MM.1S (cell line): ENCODE data around the gene TPCN1.

ENCODE experiments used
- DNase-seq: peaks from one replicate; pipeline ENCODE4 v3.0.0-alpha.2; 2015
- H2AFZ ChIP-seq: fragments of 300-600 bp; sonication (generic); 2 replicates; pipeline ENCODE4 v1.6.0; 2016; ENCODE audit warnings: antibody characterized with exemption, low read length
- H3F3A ChIP-seq: fragments of 300-600 bp; sonication (generic); 2 replicates; pipeline ENCODE4 v1.6.1; 2016; ENCODE audit warnings: mild to moderate bottlenecking, antibody characterized with exemption, low read length, moderate library complexity, mixed read lengths; ENCODE audit not compliant: insufficient read depth
- H3K27ac ChIP-seq: fragments of 300-600 bp; sonication (generic); 2 replicates; pipeline ENCODE4 v1.5.1; 2016; ENCODE audit warnings: mild to moderate bottlenecking, low read length
- H3K27me3 ChIP-seq: fragments of 300-600 bp; sonication (generic); replicated peaks from 2 replicates; pipeline ENCODE4 v1.6.0; 2016; ENCODE audit warnings: low read length; ENCODE audit not compliant: insufficient read depth
- H3K36me3 ChIP-seq: fragments of 300-600 bp; sonication (generic); replicated peaks from 2 replicates; pipeline ENCODE4 v1.6.1; 2016; ENCODE audit warnings: mild to moderate bottlenecking, low read length, mixed read lengths; ENCODE audit not compliant: insufficient read depth
- H3K4me1 ChIP-seq: fragments of 300-600 bp; sonication (generic); 2 replicates; pipeline ENCODE4 v1.6.1; 2016; ENCODE audit warnings: low read length, mixed read lengths
- H3K4me2 ChIP-seq: fragments of 300-600 bp; sonication (generic); 2 replicates; pipeline ENCODE4 v1.6.0; 2016; ENCODE audit warnings: low read depth, low read length
- H3K4me3 ChIP-seq: fragments of 300-600 bp; sonication (generic); 2 replicates; pipeline ENCODE4 v1.5.1; 2016; ENCODE audit warnings: low read length, mixed read lengths
- H3K79me2 ChIP-seq: fragments of 300-600 bp; sonication (generic); 2 replicates; pipeline ENCODE4 v1.6.1; 2016; ENCODE audit warnings: mixed run types, low read length, mixed read lengths
- H3K9ac ChIP-seq: fragments of 300-600 bp; sonication (generic); 2 replicates; pipeline ENCODE4 v1.6.1; 2016; ENCODE audit warnings: low read length, mixed read lengths
- H3K9me2 ChIP-seq: fragments of 300-600 bp; sonication (generic); replicated peaks from 2 replicates; pipeline ENCODE4 v1.6.1; 2016; ENCODE audit warnings: mild to moderate bottlenecking, low read length, mixed read lengths; ENCODE audit not compliant: insufficient read depth
- H3K9me3 ChIP-seq: fragments of 300-600 bp; sonication (generic); replicated peaks from 2 replicates; pipeline ENCODE4 v1.6.1; 2016; ENCODE audit warnings: mild to moderate bottlenecking, low read length, mixed read lengths; ENCODE audit not compliant: insufficient read depth
- H4K20me1 ChIP-seq: fragments of 300-600 bp; sonication (generic); 2 replicates; pipeline ENCODE4 v1.6.1; 2016; ENCODE audit warnings: mild to moderate bottlenecking, low read length, moderate library complexity, mixed read lengths; ENCODE audit not compliant: insufficient read depth
- CTCF ChIP-seq: fragments of 300-600 bp; sonication (generic); IDR thresholded peaks from 2 replicates; pipeline ENCODE4 v1.5.1; 2016; ENCODE audit warnings: antibody characterized with exemption, low read length, mixed read lengths
- EZH2 ChIP-seq: fragments of 300-600 bp; sonication (generic); optimal IDR thresholded peaks from 2 replicates; pipeline ENCODE3; 2017; ENCODE audit warnings: low read depth, mild to moderate bottlenecking, antibody characterized with exemption, low read length, mixed read lengths
- EZH2phosphoT487 ChIP-seq: fragments of 300-600 bp; sonication (generic); IDR thresholded peaks from 2 replicates; pipeline ENCODE4 v1.6.1; 2018; ENCODE audit warnings: antibody characterized with exemption, low read length

Gene TPCN1

GRCh38 chr12:113332688-113333417, 111.6 kb downstream of the TPCN1 start:
- H3F3A ChIP-seq, result no peaks in the 10 kb centered on the region
- H3K4me3 ChIP-seq, result no peak overlapping the region
- DNase-seq, result no peak
- H4K20me1 ChIP-seq, result no peaks in the 10 kb centered on the region
- no peaks in the 10 kb centered on the region for H3K36me3 ChIP-seq
- H3K9me3 ChIP-seq, result no peaks in the 10 kb centered on the region
- no peaks in the 10 kb centered on the region for H3K79me2 ChIP-seq
- no peak overlapping the region for H2AFZ ChIP-seq
- H3K4me1 ChIP-seq, result no peaks in the 10 kb centered on the region
- H3K9me2 ChIP-seq, result no peaks in the 10 kb centered on the region
- H3K27me3 ChIP-seq, result no peaks in the 10 kb centered on the region
- no peak overlapping the region for H3K4me2 ChIP-seq
- no peak for TF ChIP-seq EZH2phosphoT487
- no peak for TF ChIP-seq CTCF
- no peak for TF ChIP-seq EZH2
- H3K27ac ChIP-seq, result no peak overlapping the region
- no peak overlapping the region for H3K9ac ChIP-seq

GRCh38 chr12:113333418-113333750, 112.1 kb downstream of the TPCN1 start:
- Histone ChIP-seq H2AFZ (no peak overlapping the region), H3K4me2 (no peak overlapping the region), H3K27ac (no peak overlapping the region)

GRCh38 chr12:113333877-113334785, 112.9 kb downstream of the TPCN1 start:
- Histone ChIP-seq H3K27ac (no peak overlapping the region), H3K36me3 (no peaks in the 10 kb centered on the region), H3K9me3 (no peaks in the 10 kb centered on the region), H3K9ac (peak overlapping the region; percentile 47; the same call in 1 of the 2 replicates), H3K27me3 (no peaks in the 10 kb centered on the region), H4K20me1 (no peaks in the 10 kb centered on the region), H3K79me2 (no peaks in the 10 kb centered on the region), H3K4me2 (peak overlapping the region; percentile 71), H3K4me3 (peak overlapping the region; percentile 71), H3K4me1 (no peaks in the 10 kb centered on the region), H2AFZ (peak overlapping the region; percentile 67), H3F3A (no peaks in the 10 kb centered on the region), H3K9me2 (no peaks in the 10 kb centered on the region)
- peak; percentile 7 for DNase-seq
- no peak for TF ChIP-seq EZH2phosphoT487
- TF ChIP-seq CTCF, result no peak
- TF ChIP-seq EZH2, result no peak

More at GRCh38 chr12:113333418-113333750, 112.1 kb downstream of the TPCN1 start:
- Histone ChIP-seq H3K4me3 (no peak overlapping the region), H3F3A (no peaks in the 10 kb centered on the region), H3K9me3 (no peaks in the 10 kb centered on the region), H3K9ac (no peak overlapping the region), H4K20me1 (no peaks in the 10 kb centered on the region), H3K9me2 (no peaks in the 10 kb centered on the region), H3K36me3 (no peaks in the 10 kb centered on the region), H3K27me3 (no peaks in the 10 kb centered on the region), H3K79me2 (no peaks in the 10 kb centered on the region), H3K4me1 (no peaks in the 10 kb centered on the region)
- TF ChIP-seq CTCF, result no peak
- no peak for TF ChIP-seq EZH2
- no peak for TF ChIP-seq EZH2phosphoT487
- DNase-seq, result no peak
